Activated CD8-positive, alpha-beta T cell treated with anti-CD3 and anti-CD28 coated beads for 36 hours (primary cell): ENCODE data around the gene GRB10. TPM values are rescaled to one million over a fixed set of nuclear protein-coding genes. Genes with fewer than 3 reads are reported as not detected.
"Not testable (repeated sequence)": the region's sequence is repeated elsewhere in the genome, so short reads cannot be mapped to it uniquely, and the experiment has no call there.

Experiments used
- ATAC-seq: fragments of 200-7000 bp; cut with Tn5 transposase; one replicate; pipeline ENCODE4 v1.10.0; 2021; ENCODE audit warnings: mild to moderate bottlenecking, moderate library complexity
- CTCF ChIA-PET: fragments of 350-600 bp; sonication (Branson Sonifier 250); formaldehyde crosslinking; loops from one replicate; lab custom pipeline; 2021; ENCODE audit warnings: antibody characterized with exemption; lab: Charles Lee
- POLR2A ChIA-PET: fragments of 350-600 bp; sonication (Branson Sonifier 250); formaldehyde crosslinking; loops from one replicate; lab custom pipeline; 2021; ENCODE audit warnings: antibody characterized with exemption; lab: Charles Lee
- DNase-seq: peaks from one replicate; pipeline ENCODE4 v3.0.0-alpha.2; 2020
- H3K27ac Mint-ChIP-seq: one replicate; pipeline ENCODE4 v1.8.0; 2021; ENCODE audit warnings: mild to moderate bottlenecking, mixed read lengths
- H3K27me3 Mint-ChIP-seq: one replicate; pipeline ENCODE4 v1.8.0; 2021; ENCODE audit warnings: mixed read lengths
- H3K36me3 Mint-ChIP-seq: one replicate; pipeline ENCODE4 v1.8.0; 2021; ENCODE audit warnings: low read depth, mixed read lengths
- H3K4me1 Mint-ChIP-seq: one replicate; pipeline ENCODE4 v1.8.0; 2021; ENCODE audit warnings: low read depth, mixed read lengths
- H3K4me3 Mint-ChIP-seq: one replicate; pipeline ENCODE4 v1.8.0; 2021; ENCODE audit warnings: mild to moderate bottlenecking, moderate library complexity, mixed read lengths
- H3K9me3 Mint-ChIP-seq: one replicate; pipeline ENCODE4 v1.8.0; 2021; ENCODE audit warnings: mixed read lengths
- CTCF ChIP-seq: fragments of 200-600 bp; IDR thresholded peaks from one replicate; pipeline ENCODE4 v1.8.0; 2022; ENCODE audit warnings: antibody characterized with exemption, mild to moderate bottlenecking
- intact Hi-C: fragments of 100-400 bp; cut with micrococcal nuclease; formaldehyde crosslinking; loops from one replicate; pipeline ENCODE4 v1.10.0; 2022
- total RNA-seq, 2 experiments: library from RNA; stranded (reverse); gene quantifications; one replicate each; pipeline ENCODE4 v1.2.3, GENCODE V29; 2021

Gene GRB10
- total RNA-seq, 2 experiments from 2014 or later = 5.6 to 6.9 TPM

GRCh38 chr7:50775836-50776235, 6.9 kb downstream of the GRB10 start:
- POLR2A ChIA-PET = no interaction called here
- peaks cover 13% of the 10 kb centered on the region for H3K27me3 Mint-ChIP-seq

GRCh38 chr7:50775231-50775630, 7.5 kb downstream of the GRB10 start:
- no peak overlapping the region for H3K27ac Mint-ChIP-seq
- no peak for TF ChIP-seq CTCF
- DNase-seq = no peak
- no peaks in the 10 kb centered on the region for H3K36me3 Mint-ChIP-seq
- CTCF ChIA-PET = interaction anchor here (1.3 kb wide), 1 partner anchor 366 kb away, joined by 5 read pairs; no protein-coding TSS in a partner anchor
- peaks cover 6% of the 10 kb centered on the region for H3K9me3 Mint-ChIP-seq
- H3K27me3 Mint-ChIP-seq = peaks cover 12% of the 10 kb centered on the region
- no peaks in the 10 kb centered on the region for H3K4me1 Mint-ChIP-seq
- no peak for ATAC-seq
- no peak overlapping the region for H3K4me3 Mint-ChIP-seq
- intact Hi-C loops = no loop called here
- POLR2A ChIA-PET = no interaction called here

More at GRCh38 chr7:50775836-50776235, 6.9 kb downstream of the GRB10 start:
- no peak for ATAC-seq
- CTCF ChIA-PET = interaction anchor here (1.3 kb wide), 1 partner anchor 365 kb away, joined by 5 read pairs; no protein-coding TSS in a partner anchor
- Mint-ChIP-seq H3K9me3 (peaks cover 6% of the 10 kb centered on the region), H3K4me1 (peaks cover under 1% of the 10 kb centered on the region), H3K4me3 (no peak overlapping the region), H3K27ac (no peak overlapping the region), H3K36me3 (no peaks in the 10 kb centered on the region)
- DNase-seq = no peak
- TF ChIP-seq CTCF = no peak
- intact Hi-C loops = no loop called here

- H3K27me3 Mint-ChIP-seq = peaks cover 6% of the 10 kb centered on the region
- no peak overlapping the region for H3K27ac Mint-ChIP-seq
- no peak for ATAC-seq
- no peaks in the 10 kb centered on the region for H3K4me1 Mint-ChIP-seq
- ChIA-PET POLR2A (interaction anchor here (0.6 kb wide), 1 partner anchor 367 kb away, joined by 3 read pairs; no protein-coding TSS in a partner anchor), CTCF (interaction anchor here (1.2 kb wide), 1 partner anchor 159 kb away, joined by 3 read pairs; no protein-coding TSS in a partner anchor)
- no peak for TF ChIP-seq CTCF
- H3K9me3 Mint-ChIP-seq = peaks cover 6% of the 10 kb centered on the region
- H3K36me3 Mint-ChIP-seq = no peaks in the 10 kb centered on the region
- no peak overlapping the region for H3K4me3 Mint-ChIP-seq
- no peak for DNase-seq
- intact Hi-C loops = no loop called here
Observed at GRCh38 chr7:50774319-50774718, 8.4 kb downstream of the GRB10 start.

GRCh38 chr7:50773071-50773470, 9.6 kb downstream of the GRB10 start:
- POLR2A ChIA-PET, DNase-seq, H3K4me3 Mint-ChIP-seq, H3K36me3 Mint-ChIP-seq, ATAC-seq, intact Hi-C loops, H3K9me3 Mint-ChIP-seq, H3K27ac Mint-ChIP-seq, H3K4me1 Mint-ChIP-seq, H3K27me3 Mint-ChIP-seq: not testable (repeated sequence)
- CTCF ChIA-PET = interaction anchor here (1.2 kb wide), 1 partner anchor 158 kb away, joined by 3 read pairs; no protein-coding TSS in a partner anchor

- DNase-seq = no peak
- TF ChIP-seq CTCF = no peak
- no peak for ATAC-seq
- ChIA-PET POLR2A (no interaction called here), CTCF (no interaction called here)
- H3K27me3 Mint-ChIP-seq = no peaks in the 10 kb centered on the region
- intact Hi-C loops = no loop called here
- H3K4me1 Mint-ChIP-seq = no peaks in the 10 kb centered on the region
- no peak overlapping the region for H3K4me3 Mint-ChIP-seq
- H3K36me3 Mint-ChIP-seq = no peaks in the 10 kb centered on the region
- H3K27ac Mint-ChIP-seq = no peak overlapping the region
- H3K9me3 Mint-ChIP-seq = peaks cover 6% of the 10 kb centered on the region
Observed at GRCh38 chr7:50771120-50772002, 11.3 kb downstream of the GRB10 start.
